Fibroblast of peridontal ligament (primary cell): ENCODE results near the gene TRPV3.
"Not testable (repeated sequence)": the region's sequence is repeated elsewhere in the genome, so short reads cannot be mapped to it uniquely, and the experiment has no call there.

Source experiments
- DNase-seq: peaks from one replicate; pipeline ENCODE4 v3.0.0-alpha.2; 2010; ENCODE audit errors: extremely low read depth

Gene TRPV3

GRCh38 chr17:3573246-3574100 is 15.9 kb upstream of the TRPV3 start:
- DNase-seq, result no peak

GRCh38 chr17:3572231-3572630 is 14.6 kb upstream of the TRPV3 start:
- no peak for DNase-seq

GRCh38 chr17:3571043-3571900 is 13.7 kb upstream of the TRPV3 start:
- DNase-seq, result no peak

- no peak for DNase-seq
Observed at GRCh38 chr17:3569534-3570137, 12.0 kb upstream of the TRPV3 start.

- DNase-seq, result no peak
Observed at GRCh38 chr17:3566551-3566950, 8.9 kb upstream of the TRPV3 start.

- DNase-seq, result no peak
Observed at GRCh38 chr17:3565143-3565542, 7.5 kb upstream of the TRPV3 start.

GRCh38 chr17:3564241-3564640 is 6.6 kb upstream of the TRPV3 start:
- not testable (repeated sequence) for DNase-seq

GRCh38 chr17:3559270-3559645 is 1.6 kb upstream of the TRPV3 start:
- no peak for DNase-seq

- no peak for DNase-seq
Observed at GRCh38 chr17:3558603-3559269, 1.1 kb upstream of the TRPV3 start.

- no peak for DNase-seq
Observed at GRCh38 chr17:3556916-3557767, 470 bp downstream of the TRPV3 start.

GRCh38 chr17:3556239-3556915 is 1.2 kb downstream of the TRPV3 start:
- no peak for DNase-seq

- no peak for DNase-seq
Observed at GRCh38 chr17:3555189-3555796, 2.3 kb downstream of the TRPV3 start.

- DNase-seq, result no peak
Observed at GRCh38 chr17:3554440-3554839, 3.2 kb downstream of the TRPV3 start.

GRCh38 chr17:3553419-3554401 is 3.9 kb downstream of the TRPV3 start:
- DNase-seq, result no peak

GRCh38 chr17:3552916-3553315 is 4.7 kb downstream of the TRPV3 start:
- no peak for DNase-seq

GRCh38 chr17:3551189-3551588 is 6.4 kb downstream of the TRPV3 start:
- no peak for DNase-seq

- no peak for DNase-seq
Observed at GRCh38 chr17:3549610-3550162, 7.9 kb downstream of the TRPV3 start.

- no peak for DNase-seq
Observed at GRCh38 chr17:3547628-3548027, 10.0 kb downstream of the TRPV3 start.
